IPS DF 4.7 (cell line): ENCODE results near the gene ZNF664.

Experiments
- DNase-seq: peaks from one replicate; pipeline ENCODE4 v3.0.0-alpha.2; 2013; ENCODE audit warnings: low spot score; ENCODE audit errors: extremely low read depth

ZNF664 gene

DNA sequence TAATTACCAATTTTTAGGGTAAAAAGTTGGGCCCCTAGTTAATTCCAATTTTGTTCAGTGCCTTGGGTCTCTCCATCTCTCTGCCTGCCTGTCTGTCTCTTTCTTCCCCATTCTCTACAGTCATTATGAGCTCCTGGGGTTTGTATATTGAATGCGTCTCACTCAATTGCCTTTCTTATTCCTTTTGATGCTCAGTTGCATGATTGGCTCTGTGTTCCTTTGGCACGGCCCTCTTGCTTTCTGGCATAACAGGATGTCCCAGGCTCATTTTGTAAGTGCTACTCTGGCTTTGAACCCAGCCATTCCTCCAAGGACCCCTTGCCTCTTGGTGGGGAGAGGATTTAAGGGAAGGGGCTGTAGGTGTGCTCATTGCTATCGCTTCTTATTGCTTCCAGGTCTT lies 35.6 kb downstream of the ZNF664 start:
- no peak for DNase-seq

DNA sequence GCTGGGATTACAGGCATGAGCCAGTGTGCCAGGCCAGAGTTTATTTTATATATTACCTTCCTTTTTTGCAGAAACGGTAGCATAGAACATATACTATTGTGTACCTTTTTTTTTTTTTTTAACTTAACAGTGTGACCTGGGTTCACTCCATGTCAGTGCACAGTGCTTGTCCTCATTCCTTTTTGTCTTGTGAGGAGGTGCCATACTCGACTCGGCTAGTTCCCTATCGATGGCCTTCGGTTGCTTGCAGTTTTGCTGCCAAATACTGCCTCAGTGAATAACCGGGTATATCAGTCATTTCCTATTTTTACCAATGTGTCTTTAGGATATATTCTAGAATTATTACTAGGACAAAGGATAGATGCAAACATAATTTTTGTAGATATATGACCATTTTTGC lies 36.8 kb downstream of the ZNF664 start:
- no peak for DNase-seq

DNA sequence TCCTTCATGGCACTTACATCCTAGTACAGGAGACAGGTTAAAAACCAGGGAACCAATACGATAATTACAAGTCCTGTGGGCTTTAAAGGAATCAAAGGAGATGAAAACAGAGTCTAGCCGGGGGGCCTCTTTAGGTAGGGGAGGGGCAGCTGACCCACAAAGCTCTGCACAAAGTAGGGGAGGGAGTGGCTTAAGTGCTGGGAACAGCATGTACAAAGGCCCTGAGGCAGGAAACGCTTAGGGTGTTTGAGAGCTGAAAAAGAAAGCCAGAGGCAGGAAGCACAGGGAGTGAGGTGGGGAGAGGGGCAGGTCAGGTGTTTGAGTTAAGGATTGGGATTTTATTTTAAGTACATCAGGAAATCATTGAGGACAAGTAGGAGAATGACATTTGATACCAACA lies 37.7 kb downstream of the ZNF664 start:
- no peak for DNase-seq

DNA sequence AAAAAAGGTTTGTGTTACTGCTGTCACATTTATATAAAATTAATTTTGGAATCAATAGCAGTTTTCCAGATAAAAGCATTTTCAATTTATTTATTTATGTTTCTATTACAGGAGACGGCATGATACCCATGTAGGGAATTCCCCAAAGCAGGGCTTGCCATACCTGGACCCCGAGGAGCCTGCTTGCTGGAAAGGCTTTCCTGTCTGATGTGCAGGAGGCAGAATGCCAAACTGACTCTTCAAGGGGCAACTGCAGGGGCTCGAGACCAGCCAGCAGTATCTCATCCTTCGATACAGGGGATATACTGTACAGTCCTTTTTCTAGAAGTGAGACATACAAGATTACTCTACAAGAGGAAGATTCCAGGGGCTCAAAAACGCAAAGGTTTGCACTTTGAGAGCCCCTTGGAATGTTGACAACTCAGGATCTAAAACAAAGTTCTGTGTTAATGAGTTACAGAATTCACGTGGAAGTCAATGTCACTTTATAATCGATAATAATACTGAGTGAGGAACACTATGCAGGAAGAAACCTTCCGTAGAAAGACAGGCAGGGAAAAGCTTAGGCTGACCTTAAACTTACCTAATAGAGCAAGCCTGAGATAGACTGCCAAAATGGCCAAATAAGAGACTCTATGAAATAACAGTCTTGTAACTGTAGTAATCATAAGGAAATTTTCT lies 38.6 kb downstream of the ZNF664 start:
- no peak for DNase-seq

DNA sequence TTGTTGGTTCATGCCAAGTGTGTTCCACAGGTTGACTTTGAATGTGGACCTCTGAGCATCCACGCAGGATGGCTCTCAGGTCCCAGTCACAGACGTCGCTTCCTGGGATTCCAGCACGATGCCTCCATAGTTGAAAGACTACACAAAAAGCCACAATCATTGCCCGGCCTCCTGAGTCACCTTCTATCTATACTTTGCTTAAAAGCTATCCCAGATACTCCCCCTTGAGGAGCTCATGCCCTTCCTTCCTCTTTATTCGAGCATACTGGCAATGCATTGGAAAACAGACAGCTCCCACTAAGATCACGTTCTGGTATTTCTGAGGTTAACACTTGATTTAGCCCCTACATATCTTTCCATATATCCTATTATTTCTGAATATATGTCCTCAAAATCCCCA lies 40.1 kb downstream of the ZNF664 start:
- no peak for DNase-seq

DNA sequence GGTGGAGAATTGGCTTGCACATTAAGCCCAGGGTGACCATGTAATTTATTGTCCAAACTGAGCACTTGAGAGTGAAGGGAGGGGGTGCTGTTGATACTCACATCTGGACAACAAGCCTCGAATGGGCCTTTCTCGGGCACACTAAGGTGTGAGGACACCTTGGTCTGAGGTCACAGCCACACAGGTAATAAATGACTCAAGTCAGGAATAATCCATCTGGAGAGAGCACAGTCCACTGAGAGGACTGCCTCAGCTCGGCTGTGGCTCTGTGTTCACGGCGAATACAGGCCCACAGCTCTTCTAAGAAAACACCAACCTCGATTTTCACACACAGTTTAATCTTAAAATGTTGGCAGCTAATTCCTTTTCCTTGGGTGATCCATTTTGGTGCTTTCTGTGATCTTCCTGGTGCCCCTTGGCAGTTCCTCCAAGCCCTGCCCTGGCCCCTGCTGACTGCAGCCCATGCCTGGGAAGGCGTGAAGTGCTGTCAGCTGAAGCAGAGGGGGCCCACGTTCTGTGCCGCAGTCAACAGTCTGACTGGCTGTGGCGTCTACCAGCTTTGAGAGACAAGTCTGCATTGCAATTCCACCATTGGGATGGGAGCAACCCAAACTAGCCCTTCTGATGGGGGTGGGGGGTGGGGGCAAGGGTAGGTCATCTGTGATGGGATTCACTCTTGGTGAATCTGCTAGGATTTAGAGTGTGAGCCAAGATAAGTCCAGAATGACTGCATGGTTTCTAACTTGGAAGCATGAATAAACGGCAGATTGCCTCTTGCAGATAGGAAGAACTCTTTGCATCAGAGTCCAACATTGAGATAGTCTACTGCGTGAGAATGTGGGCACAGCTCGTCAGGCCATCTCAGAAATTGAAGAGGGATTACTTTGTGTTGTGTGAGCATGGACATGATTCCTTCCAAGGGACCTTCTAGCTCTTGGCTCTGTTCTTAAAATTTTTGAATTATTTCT lies 42.8 kb downstream of the ZNF664 start:
- no peak for DNase-seq

DNA sequence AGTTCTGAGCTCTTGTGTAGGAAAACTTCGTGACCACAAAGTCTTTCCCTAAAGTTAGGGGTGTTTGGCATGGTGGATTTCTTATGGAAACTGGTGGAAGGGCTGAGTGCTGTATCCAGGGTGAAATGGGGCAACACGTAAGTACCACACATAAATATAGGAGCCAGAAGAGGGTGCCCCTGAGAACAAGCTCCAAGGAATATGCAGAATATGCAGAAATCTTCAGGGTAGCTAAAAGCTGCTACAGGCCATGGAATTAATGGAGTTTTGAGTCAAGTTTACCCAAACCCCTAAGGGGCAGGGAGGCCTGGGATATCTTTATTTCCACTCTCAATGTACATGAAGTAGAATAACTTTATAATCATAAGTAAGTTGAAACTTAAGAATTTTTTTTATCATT lies 44.0 kb downstream of the ZNF664 start:
- DNase-seq, result no peak

DNA sequence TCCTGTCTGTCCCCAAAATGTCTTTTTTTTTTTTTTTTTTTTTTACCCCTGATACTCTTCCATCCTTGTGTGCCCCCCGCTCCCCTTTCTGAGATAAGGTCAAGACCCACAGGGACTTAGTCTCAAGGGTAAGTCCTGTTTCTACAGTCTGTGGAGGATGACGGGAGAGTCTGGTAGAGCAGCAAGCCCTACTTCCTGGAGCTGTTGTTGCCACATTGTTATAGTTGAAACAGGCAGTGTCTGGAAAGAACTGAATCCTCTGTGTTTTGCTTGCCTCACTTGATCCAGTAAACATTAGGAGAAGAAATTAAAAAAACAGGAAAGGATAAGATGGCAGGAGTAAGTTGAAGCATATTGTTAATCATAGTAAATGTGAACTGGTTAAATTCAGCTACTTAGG lies 45.5 kb downstream of the ZNF664 start:
- DNase-seq, result no peak

DNA sequence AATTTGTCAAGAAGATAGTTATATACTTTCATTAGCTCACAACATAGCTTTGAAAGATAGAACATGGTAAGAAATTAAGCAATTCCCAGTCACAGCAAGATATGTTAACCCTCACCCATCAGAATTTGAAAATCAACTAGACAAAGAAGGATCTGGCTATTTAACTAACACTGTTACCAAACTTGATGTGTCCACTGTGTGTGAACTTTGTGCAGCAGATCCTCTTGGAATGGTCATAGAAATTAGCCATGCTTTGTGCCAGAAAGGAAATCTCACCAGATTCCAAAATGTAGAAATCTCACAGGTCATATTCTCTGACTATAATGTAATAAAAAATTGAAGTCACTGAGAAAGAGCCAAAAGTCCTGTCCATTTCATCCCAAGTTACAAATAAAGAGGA lies 46.1 kb downstream of the ZNF664 start:
- no peak for DNase-seq

DNA sequence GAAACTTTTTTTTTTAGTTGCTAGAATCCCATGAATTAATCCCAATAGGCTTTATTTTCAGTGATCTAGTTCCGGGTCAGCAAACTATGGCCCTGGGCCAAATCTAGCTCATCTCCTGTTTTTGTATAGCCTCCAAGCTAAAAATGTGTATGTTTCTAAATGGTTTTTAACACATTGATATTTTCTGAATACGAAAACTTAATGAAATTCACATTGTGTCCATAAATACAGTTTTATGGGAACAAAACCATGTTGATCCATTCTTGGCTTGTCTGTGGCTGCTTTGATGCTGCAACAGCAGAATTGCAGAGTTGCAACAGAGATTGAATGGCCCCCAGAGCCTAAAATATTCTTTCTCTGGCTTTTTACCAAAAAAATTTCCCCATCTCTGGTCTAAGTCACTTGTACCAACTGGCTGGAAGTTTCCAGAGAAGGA lies 47.5 kb downstream of the ZNF664 start:
- DNase-seq, result no peak

DNA sequence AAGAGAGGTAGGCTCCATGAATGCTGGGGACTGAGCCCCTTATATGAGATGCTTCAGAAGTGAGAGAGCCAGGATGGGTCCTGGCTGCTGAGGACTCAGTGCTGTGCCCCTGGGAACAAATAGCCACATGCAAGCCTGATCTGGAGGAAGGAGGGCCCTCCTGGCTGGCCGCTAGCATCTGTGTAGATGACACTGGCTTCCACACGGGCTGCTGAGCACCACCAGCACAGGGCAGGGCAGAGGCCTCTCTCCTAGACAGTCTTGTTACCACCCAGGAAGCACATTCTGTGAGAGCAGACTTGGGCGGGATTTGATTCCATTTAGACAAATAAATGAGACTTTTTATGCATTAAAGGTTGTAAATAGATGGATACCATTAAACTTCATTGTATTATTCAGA lies 48.0 kb downstream of the ZNF664 start:
- no peak for DNase-seq

DNA sequence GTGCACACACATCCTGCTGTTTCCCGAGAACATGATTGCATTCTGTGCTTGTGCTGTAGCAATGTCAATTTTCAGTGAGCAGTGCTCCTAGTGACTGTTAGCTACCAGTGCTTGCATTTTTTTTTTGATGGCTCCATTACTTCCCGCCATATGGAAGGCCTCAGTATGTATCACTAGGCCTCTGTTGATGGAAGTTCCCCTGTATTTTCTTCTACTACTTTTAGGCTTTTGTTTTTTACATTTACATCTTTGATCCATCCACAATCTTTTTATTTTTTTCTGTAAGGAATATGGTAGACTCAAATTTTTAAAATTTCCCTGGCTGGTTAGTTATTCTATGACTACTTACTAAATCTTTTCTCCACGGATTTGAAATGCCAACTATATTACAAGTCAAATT lies 49.1 kb downstream of the ZNF664 start:
- DNase-seq, result no peak

DNA sequence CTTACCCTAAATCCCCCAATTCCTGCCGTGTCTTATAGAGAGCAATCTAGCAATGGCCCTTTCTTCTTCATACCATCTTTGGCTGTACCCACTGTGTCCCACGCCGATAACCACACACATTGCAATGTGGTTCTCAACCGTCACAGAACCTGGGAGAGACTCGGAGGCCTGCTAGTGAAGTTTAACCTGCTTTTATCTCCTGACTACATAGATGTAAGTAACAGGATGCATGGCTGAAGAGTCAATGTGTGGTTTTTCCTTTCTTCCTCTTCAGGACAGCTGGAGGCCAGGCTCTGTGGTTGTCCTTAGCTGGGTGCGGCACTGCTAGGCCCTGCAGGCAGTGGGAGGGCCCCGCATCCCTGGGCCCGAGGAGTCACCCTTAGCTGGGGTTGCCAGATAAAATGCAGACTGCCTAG lies 51.3 kb downstream of the ZNF664 start:
- DNase-seq, result no peak

DNA sequence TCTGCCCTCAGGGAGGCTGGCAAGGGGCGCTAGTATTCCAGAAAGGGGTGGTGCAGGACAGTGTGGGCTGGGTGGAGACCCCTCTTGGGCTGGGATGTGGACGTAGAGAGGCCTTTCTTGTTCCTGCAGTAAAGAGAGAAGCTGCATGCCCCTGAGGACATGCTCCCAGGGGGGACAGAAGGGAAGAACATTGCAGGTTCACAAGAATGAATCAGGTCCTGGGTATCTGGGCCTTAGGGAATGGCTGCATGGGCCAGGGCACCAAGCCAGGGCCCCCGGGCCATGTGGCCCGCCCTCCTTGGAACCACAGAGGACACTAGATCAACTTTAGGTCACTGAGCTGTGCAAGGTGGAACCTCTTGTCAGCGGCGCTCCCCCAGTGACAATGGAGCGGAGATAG lies 51.8 kb downstream of the ZNF664 start:
- DNase-seq, result no peak

DNA sequence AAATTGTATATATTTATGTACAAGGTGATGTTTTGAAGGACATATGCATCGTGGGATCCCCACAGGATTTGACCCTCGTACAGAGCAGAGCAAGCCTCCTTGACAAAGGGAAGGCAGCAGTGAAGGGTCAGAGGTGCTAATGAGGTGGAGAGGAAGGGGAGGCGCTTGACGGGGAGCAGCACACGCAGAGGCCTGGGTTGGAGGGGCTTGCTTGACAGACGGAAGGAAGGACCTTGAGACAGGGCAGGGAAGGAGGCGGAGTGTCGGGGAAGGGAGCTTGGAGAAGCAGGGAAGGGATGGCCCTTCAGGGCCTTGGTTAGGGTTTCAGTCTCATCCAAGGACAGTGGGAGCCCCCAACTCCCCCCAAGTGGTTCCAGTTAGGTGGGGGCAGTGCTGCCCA lies 52.6 kb downstream of the ZNF664 start:
- no peak for DNase-seq

DNA sequence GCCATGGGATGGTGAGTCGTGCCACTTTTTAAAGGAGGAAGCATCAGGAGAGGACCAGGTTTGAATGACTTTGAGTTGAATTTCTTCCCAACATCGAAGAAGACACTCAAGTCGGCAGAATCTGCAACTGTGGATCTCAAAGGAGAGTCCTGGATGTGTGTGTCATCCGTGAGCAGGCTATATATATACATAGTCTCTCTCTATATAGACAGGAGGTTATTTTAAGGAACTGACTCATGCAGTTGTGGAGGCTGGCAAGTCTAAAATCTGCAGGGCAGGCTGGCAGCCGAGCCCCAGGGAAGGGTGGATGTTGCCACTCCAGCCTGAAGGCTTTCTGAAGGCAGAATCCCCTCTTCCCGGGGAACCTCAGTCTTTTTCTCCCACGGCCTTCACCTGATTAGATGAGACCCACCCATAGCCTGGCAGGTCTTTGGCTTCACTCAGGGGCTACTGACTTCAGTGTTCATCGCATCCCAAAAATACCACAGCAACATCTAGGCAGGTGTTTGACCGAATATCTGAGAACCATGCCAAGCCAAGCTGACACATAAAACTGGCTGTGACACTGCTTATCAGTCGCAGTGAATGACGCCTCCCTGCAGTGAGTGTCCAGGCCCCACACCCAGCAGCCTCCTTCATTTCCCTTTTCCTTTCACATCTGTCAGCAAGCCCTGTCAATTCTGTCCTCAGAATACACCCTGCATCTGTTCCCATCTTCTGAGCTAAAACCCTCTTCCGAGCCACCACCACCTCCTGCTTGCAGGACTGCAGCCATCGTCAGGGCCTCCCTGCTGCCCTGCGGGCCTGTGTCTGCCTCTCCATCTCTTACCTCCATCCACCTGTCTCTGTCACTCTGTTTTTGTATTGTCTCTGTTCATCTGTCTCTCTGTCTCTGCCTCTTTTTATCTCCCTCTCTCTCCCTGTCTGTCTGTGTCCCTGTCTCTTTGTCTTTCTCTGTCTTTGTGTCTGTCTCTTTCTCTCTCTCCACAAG lies 54.0 kb downstream of the ZNF664 start:
- DNase-seq, result no peak

DNA sequence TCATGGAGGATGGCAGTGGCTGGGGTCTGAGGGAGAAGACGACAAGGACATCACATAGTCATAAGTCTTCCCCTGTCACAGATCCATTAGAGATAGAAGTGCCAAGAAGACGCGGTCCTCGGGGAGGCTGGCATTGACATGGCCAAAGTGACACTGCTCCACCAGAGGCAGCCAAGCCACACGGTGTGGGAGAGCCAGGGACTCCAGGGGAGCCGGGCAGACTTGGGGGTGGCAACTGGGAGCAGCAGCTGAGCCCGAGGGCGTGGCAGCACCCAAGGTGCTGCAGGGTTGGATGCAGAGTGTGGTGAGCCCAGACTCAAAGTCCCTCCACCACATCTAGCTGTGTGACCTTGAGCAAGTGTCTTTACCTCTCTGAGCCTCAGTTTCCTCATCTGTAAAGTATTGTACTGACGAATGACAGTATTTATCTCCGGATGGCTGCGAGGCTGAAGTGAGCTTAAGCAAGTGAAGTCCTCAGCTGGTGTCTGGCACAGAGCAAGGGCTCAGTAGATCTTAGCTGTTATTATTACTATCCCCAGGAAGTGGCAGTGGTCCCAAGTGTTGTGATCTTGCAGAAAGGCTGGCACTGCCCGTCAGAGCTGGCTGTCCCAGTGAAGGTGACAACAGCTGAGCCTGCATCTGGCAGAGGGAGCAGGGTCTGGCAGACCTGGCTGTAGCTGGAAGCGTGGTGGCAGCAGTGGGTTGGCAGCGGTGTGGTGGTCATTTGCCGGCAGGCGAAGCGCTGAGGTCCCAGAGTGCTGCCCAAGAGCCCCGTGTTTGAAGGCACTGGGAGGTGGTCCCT lies 54.9 kb downstream of the ZNF664 start:
- no peak for DNase-seq

DNA sequence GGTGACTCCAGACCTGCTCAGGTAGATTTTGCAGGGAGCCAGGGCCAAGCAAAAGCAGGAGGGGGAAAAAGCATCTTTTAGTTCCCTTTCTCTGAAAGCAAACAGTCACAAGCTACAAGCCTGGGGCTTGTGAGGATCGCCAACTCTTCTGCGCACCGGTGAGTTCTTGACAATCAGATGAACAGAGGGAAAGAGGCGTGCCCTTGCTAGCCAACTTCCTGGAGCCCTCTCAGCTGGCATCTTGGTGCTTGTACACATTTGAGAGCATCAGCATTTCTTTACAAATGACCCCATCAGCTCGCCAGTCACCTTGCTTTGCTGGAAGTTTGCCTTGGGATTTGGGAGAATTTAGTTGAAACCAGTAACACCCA lies 55.5 kb downstream of the ZNF664 start:
- no peak for DNase-seq

DNA sequence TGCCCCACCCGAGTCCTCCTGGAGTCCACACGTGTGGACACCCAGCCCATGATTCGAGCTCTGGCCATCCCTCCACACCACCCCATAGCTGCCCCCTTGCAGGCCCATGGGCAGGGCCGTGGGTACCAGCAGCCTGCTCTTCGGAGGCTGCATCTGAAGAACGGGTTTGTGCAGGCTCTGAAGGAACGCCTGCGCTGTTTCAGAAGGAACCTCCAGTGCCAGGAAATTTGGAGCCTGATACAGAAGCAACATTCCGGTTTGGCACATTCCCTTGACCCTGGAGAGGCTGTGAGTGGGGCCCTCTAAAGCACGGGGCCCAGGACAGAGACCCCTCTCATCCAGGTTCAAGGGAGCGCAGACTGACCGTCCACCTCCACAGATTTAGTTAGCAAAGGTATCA lies 57.0 kb downstream of the ZNF664 start:
- no peak for DNase-seq

DNA sequence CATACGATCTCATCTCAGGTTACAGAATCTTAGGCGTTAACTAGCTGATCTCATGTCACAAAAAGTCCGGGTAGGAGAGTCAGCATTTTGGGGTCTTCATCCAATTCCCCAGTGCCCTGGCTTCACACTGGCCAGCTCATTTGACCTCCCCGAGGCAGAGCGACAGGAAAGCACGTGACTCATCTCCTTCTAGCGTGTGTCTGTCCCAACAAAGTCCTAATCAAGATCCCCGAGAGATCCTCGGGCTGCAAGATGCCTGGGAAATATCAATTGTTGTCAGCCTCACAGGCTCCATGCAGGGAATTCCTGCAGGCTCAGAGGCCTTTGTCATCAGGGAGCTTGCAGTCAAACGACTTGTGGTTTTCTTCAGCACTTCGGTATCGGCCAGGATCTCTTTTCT lies 57.5 kb downstream of the ZNF664 start:
- DNase-seq, result no peak

DNA sequence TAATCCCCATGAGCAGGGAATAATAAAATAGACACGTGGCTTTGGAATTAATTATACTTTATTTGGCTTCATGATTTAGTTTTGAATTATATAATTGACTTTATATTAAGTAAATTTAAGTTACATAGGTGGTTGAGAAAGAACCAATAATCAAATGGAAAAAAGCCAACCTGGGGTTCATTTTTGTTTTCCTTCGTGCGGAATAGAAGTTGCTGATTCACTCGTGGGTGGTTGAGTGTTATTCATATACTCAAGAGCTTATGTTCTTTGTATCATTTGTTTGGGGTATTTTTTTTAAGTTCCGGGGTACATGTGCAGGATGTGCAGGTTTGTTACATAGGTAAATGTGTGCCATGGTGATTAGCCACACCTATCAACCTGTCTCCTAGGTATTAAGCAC lies 58.0 kb downstream of the ZNF664 start:
- DNase-seq, result no peak
